H1 (cell line): ENCODE data around the gene DUS4L. TPM values are rescaled to one million over a fixed set of nuclear protein-coding genes. Genes with fewer than 3 reads are reported as not detected.

Experiments used
- CTCF ChIA-PET: fragments of 300-600 bp; sonication (Branson Sonifier 250); formaldehyde crosslinking; loops from one replicate; lab custom pipeline; 2021; ENCODE audit not compliant: partially characterized antibody; lab: Charles Lee
- POLR2A ChIA-PET: fragments of 300-600 bp; sonication (Branson Sonifier 250); formaldehyde crosslinking; loops from one replicate; lab custom pipeline; 2021; ENCODE audit warnings: inconsistent platforms; ENCODE audit not compliant: partially characterized antibody; lab: Charles Lee
- DNase-seq, 2 experiments: peaks; one replicate each; pipeline versions ENCODE4 v3.0.0 to v3.0.0-alpha.2; 2010 to 2022; ENCODE audit warnings: low spot score in 2 of 2, low read depth in 1 of 2, mixed read lengths in 1 of 2
- FAIRE-seq: peaks from 2 replicates; lab custom pipeline; 2011; peaks lifted over from hg19 to GRCh38; lab: Jason Lieb, UNC
- H2AFZ ChIP-seq: 2 replicates; pipeline ENCODE4 v1.8.1; 2012; ENCODE audit warnings: low read length, inconsistent platforms
- H2AK5ac ChIP-seq: 2 replicates; pipeline ENCODE4 v1.6.1; 2013; ENCODE audit warnings: low read depth, low read length
- H2BK120ac ChIP-seq: replicated peaks from 2 replicates; pipeline ENCODE3; 2013; ENCODE audit warnings: low read depth, low read length, inconsistent platforms
- H2BK12ac ChIP-seq: 2 replicates; pipeline ENCODE4 v1.6.1; 2013; ENCODE audit warnings: low read depth, low read length
- H2BK15ac ChIP-seq: 2 replicates; pipeline ENCODE4 v1.6.1; 2013; ENCODE audit warnings: low read length
- H2BK20ac ChIP-seq: 2 replicates; pipeline ENCODE4 v1.6.1; 2013; ENCODE audit warnings: low read length
- H2BK5ac ChIP-seq: 2 replicates; pipeline ENCODE4 v1.6.1; 2013; ENCODE audit warnings: low read depth, low read length
- H3K14ac ChIP-seq: 2 replicates; pipeline ENCODE4 v1.6.1; 2013; ENCODE audit warnings: inconsistent platforms; ENCODE audit not compliant: insufficient read length
- H3K18ac ChIP-seq: 2 replicates; pipeline ENCODE4 v1.6.1; 2013; ENCODE audit warnings: low read length; ENCODE audit errors: extremely low read depth
- H3K23ac ChIP-seq: 2 replicates; pipeline ENCODE4 v1.6.1; 2013; ENCODE audit warnings: inconsistent platforms; ENCODE audit not compliant: insufficient read length
- H3K23me2 ChIP-seq: 2 replicates; pipeline ENCODE4 v1.6.1; 2013; ENCODE audit warnings: low read depth, low read length
- H3K27ac ChIP-seq: 2 replicates; pipeline ENCODE4 v1.6.1; 2011; ENCODE audit warnings: low read depth, low read length, inconsistent platforms
- H3K27me3 ChIP-seq, 4 experiments: replicated peaks in 1 of 4; 1 replicate in 1 of 4; 2 replicates in 3 of 4; pipeline versions ENCODE4 v1.6.1 to v1.8.1; 2011 to 2013; ENCODE audit warnings: low read length in 3 of 4, mild to moderate bottlenecking in 3 of 4, inconsistent platforms in 2 of 4, mixed read lengths in 2 of 4, moderate library complexity in 1 of 4; ENCODE audit not compliant: control insufficient read depth in 3 of 4, insufficient read depth in 3 of 4; ENCODE audit errors: extremely low read depth in 1 of 4
- H3K36me3 ChIP-seq, 4 experiments: 2 replicates each; pipeline versions ENCODE4 v1.6.1 to v1.8.1; 2011 to 2013; ENCODE audit warnings: mild to moderate bottlenecking in 4 of 4, low read length in 3 of 4, moderate library complexity in 2 of 4, control low read depth in 1 of 4, inconsistent platforms in 1 of 4; ENCODE audit not compliant: insufficient read depth in 4 of 4, control insufficient read depth in 2 of 4
- H3K4ac ChIP-seq: replicated peaks from 2 replicates; pipeline ENCODE3; 2013; ENCODE audit warnings: low read length, low read depth, mixed read lengths, inconsistent platforms; ENCODE audit not compliant: insufficient read length
- H3K4me1 ChIP-seq, 4 experiments: replicated peaks in 1 of 4; 1 replicate in 1 of 4; 2 replicates in 3 of 4; pipeline versions ENCODE4 v1.6.1 to v1.8.1; 2011 to 2013; ENCODE audit warnings: low read length in 3 of 4, inconsistent platforms in 2 of 4, mixed read lengths in 1 of 4; ENCODE audit not compliant: insufficient read depth in 4 of 4, control insufficient read depth in 3 of 4
- H3K4me2 ChIP-seq, 2 experiments: 2 replicates each; pipeline versions ENCODE4 v1.6.1 to v1.8.1; 2011 to 2013; ENCODE audit warnings: low read depth in 2 of 2, low read length in 2 of 2, control low read depth in 1 of 2, inconsistent platforms in 1 of 2, mild to moderate bottlenecking in 1 of 2; ENCODE audit not compliant: insufficient read depth in 1 of 2
- H3K4me3 ChIP-seq, 4 experiments: fragments of 200-600, 300-600 bp in 1 of 4; sonication (generic), shearing (Covaris generic), sonication (Bioruptor Twin) in 1 of 4; 2 replicates each; pipeline versions ENCODE4 v1.5.1 to v1.8.1; 2011 to 2016; ENCODE audit warnings: low read length in 4 of 4, low read depth in 3 of 4, control low read depth in 2 of 4, inconsistent platforms in 2 of 4, mild to moderate bottlenecking in 2 of 4, mixed read lengths in 1 of 4, moderate library complexity in 1 of 4; ENCODE audit not compliant: insufficient read depth in 2 of 4; ENCODE audit errors: extremely low read depth in 1 of 4
- H3K56ac ChIP-seq: replicated peaks from 2 replicates; pipeline ENCODE3; 2013; ENCODE audit warnings: low read depth, mild to moderate bottlenecking, mixed read lengths, low read length, inconsistent platforms; ENCODE audit not compliant: insufficient read length
- H3K79me1 ChIP-seq: 2 replicates; pipeline ENCODE4 v1.6.1; 2013; ENCODE audit warnings: low read depth, low read length, control low read depth
- H3K79me2 ChIP-seq, 2 experiments: 2 replicates each; pipeline versions ENCODE4 v1.6.1 to v1.8.1; 2012 to 2013; ENCODE audit warnings: low read length in 2 of 2, mild to moderate bottlenecking in 2 of 2, inconsistent platforms in 1 of 2; ENCODE audit not compliant: insufficient read depth in 2 of 2, control insufficient read depth in 1 of 2
- H3K9ac ChIP-seq, 4 experiments: replicated peaks in 1 of 4; 1 replicate in 1 of 4; 2 replicates in 3 of 4; pipeline versions ENCODE4 v1.6.1 to v1.8.1; 2011 to 2013; ENCODE audit warnings: low read depth in 3 of 4, low read length in 3 of 4, control low read depth in 2 of 4, mild to moderate bottlenecking in 2 of 4, moderate library complexity in 2 of 4, inconsistent platforms in 1 of 4; ENCODE audit errors: extremely low read depth in 1 of 4
- H3K9me3 ChIP-seq, 2 experiments: 2 replicates each; pipeline versions ENCODE4 v1.6.1 to v1.8.1; 2012 to 2013; ENCODE audit warnings: mild to moderate bottlenecking in 2 of 2, moderate library complexity in 2 of 2, control low read depth in 1 of 2, inconsistent platforms in 1 of 2, low read depth in 1 of 2, low read length in 1 of 2, mixed read lengths in 1 of 2; ENCODE audit not compliant: insufficient read depth in 2 of 2
- H4K20me1 ChIP-seq, 2 experiments: replicated peaks in 1 of 2; 2 replicates each; pipeline versions ENCODE3 to v1.8.1; 2011 to 2013; ENCODE audit warnings: inconsistent platforms in 2 of 2, low read length in 2 of 2, mild to moderate bottlenecking in 1 of 2; ENCODE audit not compliant: insufficient read depth in 2 of 2, control insufficient read depth in 1 of 2
- H4K5ac ChIP-seq: 2 replicates; pipeline ENCODE4 v1.6.1; 2013; ENCODE audit warnings: low read length, low read depth, mixed read lengths, inconsistent platforms; ENCODE audit not compliant: insufficient read length
- H4K8ac ChIP-seq: 2 replicates; pipeline ENCODE4 v1.8.0; 2013; ENCODE audit warnings: mild to moderate bottlenecking, moderate library complexity, low read length, inconsistent platforms; ENCODE audit not compliant: insufficient read depth; ENCODE audit errors: extremely low read depth
- H4K91ac ChIP-seq: replicated peaks from 2 replicates; pipeline ENCODE3; 2013; ENCODE audit warnings: low read length, mixed read lengths, inconsistent platforms; ENCODE audit not compliant: insufficient read length
- ATF2 ChIP-seq: IDR thresholded peaks from 2 replicates; pipeline ENCODE4 v1.6.1; 2012; ENCODE audit warnings: low read length, inconsistent platforms
- ATF3 ChIP-seq: IDR thresholded peaks from 2 replicates; pipeline ENCODE4 v1.6.1; 2011; ENCODE audit warnings: low read depth, mild to moderate bottlenecking, low read length; ENCODE audit not compliant: insufficient read depth
- E2F6 ChIP-seq: IDR thresholded peaks from 2 replicates; pipeline ENCODE4 v1.6.1; 2012; ENCODE audit warnings: inconsistent platforms
- GABPA ChIP-seq: IDR thresholded peaks from 2 replicates; pipeline ENCODE4 v1.6.1; 2011; ENCODE audit warnings: mild to moderate bottlenecking, low read length, moderate library complexity, borderline replicate concordance; ENCODE audit not compliant: insufficient read depth
- GTF2F1 ChIP-seq: IDR thresholded peaks from 2 replicates; pipeline ENCODE4 v1.6.1; 2012; ENCODE audit warnings: low read depth, low read length, improper control_type of control experiment, borderline replicate concordance
- JUN ChIP-seq: IDR thresholded peaks from 2 replicates; pipeline ENCODE4 v1.6.1; 2011; ENCODE audit warnings: low read depth, mild to moderate bottlenecking, improper control_type of control experiment, low read length
- JUND ChIP-seq: IDR thresholded peaks from 2 replicates; pipeline ENCODE4 v1.6.1; 2011; ENCODE audit warnings: mild to moderate bottlenecking, improper control_type of control experiment, low read length
- POLR2AphosphoS5 ChIP-seq: IDR thresholded peaks from 2 replicates; pipeline ENCODE4 v1.6.1; 2011; ENCODE audit warnings: low read depth, low read length
- POU5F1 ChIP-seq: IDR thresholded peaks from 2 replicates; pipeline ENCODE4 v1.6.1; 2011; ENCODE audit warnings: low read depth, mild to moderate bottlenecking, low read length, moderate library complexity
- SP2 ChIP-seq: IDR thresholded peaks from 2 replicates; pipeline ENCODE4 v1.6.1; 2012; ENCODE audit warnings: mild to moderate bottlenecking, low read length, inconsistent platforms
- WGBS, 2 experiments: shearing (Covaris generic) in 1 of 2; methylation state at CpG; one replicate each; pipeline versions ENCODE4 v1.1.6 to v1.1.7; 2013 to 2015; ENCODE audit warnings: low lambda C conversion rate in 2 of 2, mixed read lengths in 2 of 2, inconsistent platforms in 1 of 2, low coverage in 1 of 2, missing lambda C conversion rate in 1 of 2; ENCODE audit not compliant: insufficient replicate concordance in 2 of 2, insufficient coverage in 1 of 2, insufficient read length in 1 of 2; ENCODE audit errors: extremely low coverage in 1 of 2, missing lambda C conversion rate in 1 of 2; 5-methylcytosine and 5-hydroxymethylcytosine counted together
- polyA plus RNA-seq, 7 experiments: library from polyadenylated mRNA; depleted of rRNA in 3 of 7; stranded (reverse) in 5 of 7; unstranded in 2 of 7; fragments of >200 nt in 5 of 7; fragments of 200-250 nt in 2 of 7; gene quantifications; 1 replicate in 5 of 7; 2 replicates in 1 of 7; 4 replicates in 1 of 7; pipeline versions ENCODE4 v1.2.1 to v1.2.3, GENCODE V29; 2011 to 2013; ENCODE audit warnings: missing spikeins in 2 of 7, mixed read lengths in 2 of 7
- total RNA-seq: library from RNA; stranded (reverse); fragmentation: NEBNext Ultra II Directional; extraction: Animal tissue kit (Norgen Biotek cat#: 25700); gene quantifications from 2 replicates; pipeline ENCODE4 v1.2.1, GENCODE V29; 2021

Gene DUS4L
- total and polyA plus RNA-seq, 2 of the 8 experiments (the other 6 are each of a cell fraction or from before 2014, with no cell fraction given) = 6.1 to 11.5 TPM

GRCh38 chr7:107605218-107605815 is 41.5 kb downstream of the DUS4L start:
- 82% methylated on average over 3 of the region's 3 CpGs; no CpG with 5 or more reads in 1 of the 2 experiments for WGBS, 2 experiments
- H3K14ac ChIP-seq = no peak overlapping the region
- H2BK15ac ChIP-seq = no peak overlapping the region
- H3K4me1 ChIP-seq = no peaks in the 10 kb centered on the region
- ChIA-PET POLR2A (interaction anchor here (1.8 kb wide), 1 partner anchor 41 kb away, joined by 6 read pairs; the partner anchor contains the start of genes COG5 and DUS4L), CTCF (interaction anchor here (1.3 kb wide), 1 partner anchor 8 kb away, joined by 4 read pairs; no protein-coding TSS in a partner anchor)
- no peaks in the 10 kb centered on the region for H3K27me3 ChIP-seq
- H3K4me3 ChIP-seq = no peak overlapping the region
- H3K56ac ChIP-seq = no peak overlapping the region
- H2AFZ ChIP-seq = no peak overlapping the region
- H3K79me1 ChIP-seq = no peaks in the 10 kb centered on the region
- no peak overlapping the region for H3K23ac ChIP-seq
- H2BK120ac ChIP-seq = no peak overlapping the region
- peaks cover 0 to 4% (median 0%) of the 10 kb centered on the region in 4 experiments; a peak in 1 of 8 replicates for H3K36me3 ChIP-seq
- H4K20me1 ChIP-seq = no peaks in the 10 kb centered on the region
- H2BK12ac ChIP-seq = no peak overlapping the region
- no peak overlapping the region for H3K4me2 ChIP-seq
- no peak overlapping the region for H3K4ac ChIP-seq
- no peaks in the 10 kb centered on the region for H3K79me2 ChIP-seq
- no peak overlapping the region for H3K18ac ChIP-seq
- no peak overlapping the region for H2BK5ac ChIP-seq
- no peak overlapping the region for H4K8ac ChIP-seq
- H2AK5ac ChIP-seq = no peak overlapping the region
- H4K91ac ChIP-seq = no peak overlapping the region
- H3K9me3 ChIP-seq = no peaks in the 10 kb centered on the region
- no peak overlapping the region for H4K5ac ChIP-seq
- no peaks in the 10 kb centered on the region for H3K23me2 ChIP-seq
- DNase-seq (no peak), FAIRE-seq (no peak)
- no peak overlapping the region for H3K9ac ChIP-seq
- H2BK20ac ChIP-seq = no peak overlapping the region
- no peak overlapping the region for H3K27ac ChIP-seq
- TF ChIP-seq ATF3 (no peak), GTF2F1 (no peak), SP2 (no peak), POU5F1 (no peak), POLR2AphosphoS5 (no peak), JUN (no peak), ATF2 (no peak), GABPA (no peak), E2F6 (no peak), JUND (no peak)
